GM19328 (cell line): Measurements from ENCODE around the gene CD93.

Experiments used
- ATAC-seq: cut with Tn5 transposase; IDR thresholded peaks from one replicate; pipeline ENCODE4 v1.9.1; 2021; ENCODE audit warnings: mild to moderate bottlenecking, moderate library complexity; ENCODE audit not compliant: unreplicated experiment

The CD93 gene

DNA sequence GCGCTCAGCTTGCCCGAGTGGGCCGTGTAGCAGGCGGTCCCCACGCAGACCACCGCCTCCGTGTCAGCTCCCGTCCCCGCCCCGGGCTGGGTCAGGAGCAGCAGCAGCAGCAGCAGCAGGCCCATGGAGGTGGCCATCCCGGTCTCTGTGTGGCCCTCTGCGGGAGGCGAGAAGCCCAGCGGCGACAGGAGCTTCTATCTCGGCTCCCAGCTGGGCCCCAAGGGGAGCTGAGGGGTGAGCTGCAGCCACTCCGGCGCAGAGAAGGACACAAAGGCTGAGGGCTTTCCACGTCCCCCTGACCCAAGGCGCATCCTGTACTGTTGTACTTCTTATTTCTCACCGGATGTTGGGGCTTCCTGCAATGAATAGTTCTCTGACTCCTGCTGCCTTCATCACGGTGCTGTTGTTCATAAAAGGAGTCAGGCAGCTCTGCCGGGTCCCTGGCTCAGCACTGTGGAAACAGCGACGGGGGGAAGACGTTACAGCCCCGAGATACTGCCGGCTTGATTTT is at the start of gene CD93:
Gene CD93 (minus strand): TSS at position 269 of the 511 bp plus-strand sequence. CDS start 132 bp downstream, at position 137.
- no peak for ATAC-seq

DNA sequence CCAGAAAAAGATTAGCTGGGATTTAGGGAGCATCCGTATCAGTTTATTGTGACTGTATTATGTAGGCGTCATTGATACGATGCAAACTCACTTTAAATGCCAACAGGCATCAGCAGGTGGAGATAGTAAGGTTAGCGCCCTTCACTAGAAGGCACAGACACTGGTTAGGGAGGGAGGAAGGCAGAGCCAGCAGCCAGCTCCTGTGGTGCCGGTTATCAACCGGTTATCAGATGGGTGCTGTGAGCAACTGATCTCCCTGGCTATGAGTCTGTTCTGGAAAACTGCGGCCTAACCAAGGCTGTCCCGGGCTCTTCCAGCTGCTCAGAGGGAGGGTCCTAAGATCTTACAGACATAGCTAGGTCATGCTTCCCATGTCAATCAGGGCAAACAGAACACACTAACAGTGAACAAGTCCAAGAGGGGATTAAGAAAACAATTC is 47.5 kb upstream of the CD93 start:
- ATAC-seq, result no peak

DNA sequence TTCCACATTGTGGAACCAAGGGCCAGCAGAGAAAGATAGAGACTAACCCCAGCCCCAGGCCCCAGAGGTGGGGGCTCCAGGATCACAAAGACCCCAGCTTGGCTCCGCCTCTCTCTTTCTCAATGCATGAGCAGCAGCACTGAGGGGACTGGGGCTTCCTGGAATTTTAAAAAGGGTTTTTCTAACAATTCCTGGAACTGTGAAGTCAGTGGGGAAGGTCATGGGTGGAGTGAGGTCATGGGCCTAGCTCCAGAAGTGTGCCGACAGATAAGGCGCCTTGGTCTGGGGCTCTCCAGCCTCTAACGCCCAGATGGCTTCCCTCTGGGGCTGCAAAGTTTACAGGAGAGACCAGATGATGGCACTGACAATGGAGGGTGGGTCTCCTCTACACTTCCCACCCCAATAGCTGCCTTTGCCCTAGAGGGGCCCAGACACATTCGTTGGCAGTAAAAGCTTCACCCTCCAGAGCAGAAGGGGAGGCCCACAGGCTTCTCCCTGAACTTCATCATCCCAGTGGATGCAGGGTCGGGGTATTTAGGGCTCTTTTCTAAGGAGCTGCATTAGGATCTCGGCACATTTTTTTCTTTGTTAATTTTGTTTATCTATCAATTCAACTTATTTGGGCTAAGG is 46.9 kb upstream of the CD93 start:
- no peak for ATAC-seq

GRCh38 chr20:23132293-23132929 is 46.3 kb upstream of the CD93 start:
- no peak for ATAC-seq

- ATAC-seq, result no peak
Measured at GRCh38 chr20:23131766-23132165, 45.6 kb upstream of the CD93 start.

DNA sequence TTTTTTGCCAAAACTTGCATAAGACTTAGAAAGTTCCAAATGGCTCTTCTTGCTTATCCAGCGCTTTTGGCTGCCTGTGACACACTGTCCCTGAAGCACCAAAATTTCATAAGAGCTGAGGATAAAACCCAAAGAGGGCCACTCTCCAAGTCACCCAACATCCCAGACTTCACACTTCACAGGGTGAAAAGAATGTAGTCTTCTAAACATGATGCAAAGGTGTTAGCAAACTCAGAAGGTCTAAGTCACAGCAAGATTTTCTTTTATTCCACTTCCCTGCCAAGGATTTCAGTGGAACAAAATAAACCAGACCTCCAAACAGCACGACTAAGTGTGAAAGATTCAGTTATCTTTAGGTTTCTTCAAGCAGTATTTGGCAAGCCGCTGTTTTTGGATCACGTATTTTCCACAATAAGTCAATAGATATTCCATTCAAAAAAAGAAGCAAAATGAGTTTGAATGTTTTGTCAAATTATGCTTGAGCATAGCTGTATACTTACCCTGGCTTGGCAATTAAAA is 44.6 kb upstream of the CD93 start:
- no peak for ATAC-seq

- ATAC-seq, result no peak
Measured at GRCh38 chr20:23129891-23130621, 43.9 kb upstream of the CD93 start.

DNA sequence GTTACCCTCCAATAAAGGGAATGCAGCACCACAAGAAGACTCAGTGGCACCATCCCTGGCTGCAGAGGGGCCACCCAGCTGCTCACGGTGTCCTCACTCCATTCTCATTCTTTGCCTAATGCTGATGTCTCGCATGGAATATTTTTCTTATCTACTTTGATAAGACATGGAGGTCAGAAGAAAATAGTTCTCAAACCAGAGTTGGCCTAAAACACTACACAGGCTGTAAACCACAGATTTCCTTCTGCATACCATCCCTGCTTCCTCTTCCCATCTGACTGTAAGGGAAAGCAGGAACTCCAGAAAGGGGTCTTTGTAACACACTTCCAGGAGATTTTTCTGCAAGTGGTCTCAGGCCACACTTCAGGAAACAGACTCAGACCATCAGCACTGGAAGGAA is 43.1 kb upstream of the CD93 start:
- ATAC-seq, result no peak

- ATAC-seq, result no peak
Measured at GRCh38 chr20:23128461-23129125, 42.5 kb upstream of the CD93 start.

DNA sequence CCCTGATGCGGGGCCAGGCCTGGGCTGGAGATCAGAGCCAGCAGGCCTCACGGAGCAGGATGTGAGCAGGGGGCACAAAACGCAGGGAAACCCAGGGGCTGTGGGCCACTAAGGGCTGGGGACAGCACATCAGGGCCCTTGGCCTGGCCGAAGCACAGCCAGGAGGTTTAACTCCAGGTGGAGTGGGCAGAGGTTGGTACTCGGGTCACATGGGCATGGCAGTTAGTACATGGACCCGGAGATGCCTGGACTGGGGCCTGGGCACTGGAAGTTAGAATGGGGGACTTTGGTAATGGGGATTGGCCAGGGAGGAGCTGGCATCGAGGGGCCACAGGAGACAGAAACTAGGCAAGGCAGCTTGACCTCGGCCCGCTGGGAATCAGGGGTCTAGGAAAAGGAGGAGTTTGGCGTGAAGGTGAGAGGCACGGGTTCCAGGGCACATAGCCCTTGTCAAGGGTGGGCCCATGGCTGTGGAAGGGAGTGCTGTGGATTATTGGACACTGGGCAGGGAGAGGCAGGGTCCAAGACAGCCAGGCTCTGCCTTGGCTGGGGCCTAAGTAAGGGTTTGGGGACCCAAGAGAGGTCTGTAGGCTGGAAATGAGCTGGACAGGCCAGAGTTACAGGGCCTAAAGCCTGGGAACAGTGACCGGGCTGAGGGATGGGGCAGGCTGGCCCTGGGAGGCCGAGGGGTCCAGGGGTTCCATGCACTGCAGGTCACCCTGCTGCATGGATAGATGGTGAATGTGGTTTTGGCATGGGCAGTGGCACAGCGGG is 41.6 kb upstream of the CD93 start:
- ATAC-seq, result no peak

GRCh38 chr20:23126281-23127061 is 40.3 kb upstream of the CD93 start:
- ATAC-seq, result no peak

DNA sequence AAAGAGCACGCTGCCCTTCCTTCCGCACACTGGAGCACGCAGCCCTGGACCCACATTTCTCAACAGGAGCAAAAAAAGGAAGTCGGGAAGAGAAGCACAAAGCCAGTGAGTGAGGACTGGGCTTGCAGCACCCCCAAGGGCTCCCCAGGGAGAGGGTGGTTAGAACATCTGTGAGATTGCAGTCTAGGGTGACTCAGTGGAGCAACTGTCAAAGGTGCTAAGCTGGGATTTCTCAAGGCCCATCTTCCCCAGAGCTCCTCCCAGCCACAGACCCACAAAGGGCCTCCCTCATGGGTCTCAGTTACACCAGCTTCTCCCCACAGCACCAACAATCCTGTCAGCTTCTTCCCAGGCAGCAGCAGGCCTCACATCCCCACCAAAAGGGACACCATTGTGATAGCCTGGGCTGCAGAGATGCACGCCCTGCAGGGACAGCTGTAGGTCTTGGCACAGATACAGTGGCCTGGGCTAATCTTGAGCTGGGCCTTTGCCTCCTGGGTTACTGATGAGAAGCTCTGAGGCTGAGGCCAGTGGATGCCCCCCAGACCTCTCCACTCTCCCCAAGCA is 39.6 kb upstream of the CD93 start:
- no peak for ATAC-seq

DNA sequence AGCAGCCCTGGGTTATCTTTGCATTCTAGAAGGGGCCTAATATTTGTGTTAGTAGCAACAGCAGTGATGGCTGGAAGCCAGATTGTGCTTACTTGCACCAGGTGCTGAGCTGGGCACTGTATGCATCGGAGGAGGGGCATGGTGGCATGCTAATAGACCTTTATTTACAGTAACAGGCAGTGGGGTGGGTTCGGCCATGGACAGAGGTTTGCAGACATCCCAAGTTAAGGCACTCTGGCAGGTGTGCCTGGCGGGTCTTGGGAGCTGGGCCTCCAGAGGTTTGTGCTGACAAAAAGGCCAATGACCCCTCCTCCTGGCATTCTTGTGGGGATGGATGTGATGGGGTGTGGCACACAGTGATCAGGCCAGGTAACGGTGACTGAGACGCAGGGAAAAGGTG is 39.0 kb upstream of the CD93 start:
- no peak for ATAC-seq

DNA sequence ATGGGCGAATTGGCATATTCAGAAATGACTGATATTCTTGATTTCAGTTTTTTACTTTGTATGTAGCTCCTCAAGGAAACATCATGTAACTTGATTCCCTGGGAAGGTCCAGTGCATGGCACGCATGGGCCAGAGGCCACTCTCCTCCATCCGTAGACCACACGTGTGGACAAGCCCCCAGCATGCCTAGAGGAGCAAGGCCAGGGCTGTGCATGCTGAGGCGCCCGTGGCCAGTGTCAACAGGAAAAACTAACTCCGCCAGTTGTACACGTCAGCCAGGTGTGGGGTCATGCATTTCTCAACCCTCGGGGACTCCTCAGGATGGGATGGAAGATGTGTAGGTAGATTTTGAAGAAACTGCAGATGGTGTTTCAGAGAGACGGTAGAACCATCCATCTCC is 37.8 kb upstream of the CD93 start:
- ATAC-seq, result no peak

- ATAC-seq, result no peak
Measured at GRCh38 chr20:23122796-23123655, 36.9 kb upstream of the CD93 start.

DNA sequence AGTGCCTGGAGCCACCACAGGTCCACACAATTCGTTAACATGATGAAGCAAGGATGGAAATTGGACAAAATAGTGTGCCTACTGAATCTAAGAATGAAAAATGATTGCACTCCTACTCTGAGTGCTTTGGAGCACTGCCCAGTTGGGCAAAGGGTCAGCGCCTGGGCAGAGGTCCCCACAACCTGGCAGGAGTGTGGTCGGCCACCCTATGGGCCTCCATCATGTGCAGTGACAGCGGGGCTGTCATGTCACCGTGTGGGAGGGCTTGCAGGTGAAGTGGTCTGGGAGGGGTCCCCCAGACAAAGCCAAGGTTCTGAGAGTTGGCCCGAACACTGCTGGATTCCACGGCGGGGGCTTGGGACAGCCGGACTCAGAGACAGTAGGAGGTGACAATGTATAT is 36.2 kb upstream of the CD93 start:
- ATAC-seq, result no peak

GRCh38 chr20:23121751-23122320 is 35.7 kb upstream of the CD93 start:
- ATAC-seq, result no peak
